IPS-NIHi11 (cell line): ENCODE results near the gene GFER.
"Not testable (repeated sequence)": the region's sequence is repeated elsewhere in the genome, so short reads cannot be mapped to it uniquely, and the experiment has no call there.

Experiments
- DNase-seq: peaks from one replicate; pipeline ENCODE4 v3.0.0; 2012; ENCODE audit warnings: mixed read lengths, low spot score

Gene GFER

DNA sequence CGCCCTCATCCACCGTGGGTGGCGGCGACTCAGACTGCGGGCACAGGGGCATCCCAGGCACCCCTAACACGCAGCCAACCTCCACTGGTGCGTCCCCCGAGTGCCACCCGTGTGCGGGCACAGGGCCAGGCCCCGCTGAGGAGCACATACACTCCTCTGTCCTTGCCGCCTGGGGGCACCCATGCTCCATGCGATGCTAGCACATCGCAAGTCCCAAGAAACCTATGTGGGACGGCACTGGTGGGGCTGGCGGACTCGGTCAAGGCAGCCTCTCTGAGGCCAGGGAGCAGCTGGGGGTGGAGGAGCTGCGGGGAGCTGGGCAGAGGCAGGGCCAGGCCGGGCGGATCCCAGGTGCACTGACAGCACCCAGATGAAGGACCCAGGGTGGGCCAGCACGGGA lies 21.7 kb downstream of the GFER start:
- DNase-seq = no peak

DNA sequence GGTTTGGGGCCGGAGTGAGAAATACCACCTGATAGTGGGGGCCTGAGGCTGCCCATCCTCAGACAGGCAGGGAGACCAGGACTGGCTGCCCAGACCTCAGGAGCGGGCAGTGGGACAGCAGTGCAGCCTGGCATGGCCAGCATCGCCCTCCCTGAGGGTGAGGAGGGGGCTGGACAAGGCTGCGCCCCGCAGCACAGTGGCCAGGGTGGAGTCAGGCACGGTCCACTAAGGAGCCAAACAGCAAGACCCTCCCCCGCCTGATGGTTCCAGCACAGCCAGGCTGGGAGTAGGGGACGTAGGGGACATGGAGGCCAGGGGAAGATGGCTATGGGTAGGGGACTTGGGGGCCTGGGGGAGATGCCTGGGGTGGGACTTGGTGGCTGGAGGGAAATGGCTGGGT lies 22.3 kb downstream of the GFER start:
- DNase-seq = no peak

DNA sequence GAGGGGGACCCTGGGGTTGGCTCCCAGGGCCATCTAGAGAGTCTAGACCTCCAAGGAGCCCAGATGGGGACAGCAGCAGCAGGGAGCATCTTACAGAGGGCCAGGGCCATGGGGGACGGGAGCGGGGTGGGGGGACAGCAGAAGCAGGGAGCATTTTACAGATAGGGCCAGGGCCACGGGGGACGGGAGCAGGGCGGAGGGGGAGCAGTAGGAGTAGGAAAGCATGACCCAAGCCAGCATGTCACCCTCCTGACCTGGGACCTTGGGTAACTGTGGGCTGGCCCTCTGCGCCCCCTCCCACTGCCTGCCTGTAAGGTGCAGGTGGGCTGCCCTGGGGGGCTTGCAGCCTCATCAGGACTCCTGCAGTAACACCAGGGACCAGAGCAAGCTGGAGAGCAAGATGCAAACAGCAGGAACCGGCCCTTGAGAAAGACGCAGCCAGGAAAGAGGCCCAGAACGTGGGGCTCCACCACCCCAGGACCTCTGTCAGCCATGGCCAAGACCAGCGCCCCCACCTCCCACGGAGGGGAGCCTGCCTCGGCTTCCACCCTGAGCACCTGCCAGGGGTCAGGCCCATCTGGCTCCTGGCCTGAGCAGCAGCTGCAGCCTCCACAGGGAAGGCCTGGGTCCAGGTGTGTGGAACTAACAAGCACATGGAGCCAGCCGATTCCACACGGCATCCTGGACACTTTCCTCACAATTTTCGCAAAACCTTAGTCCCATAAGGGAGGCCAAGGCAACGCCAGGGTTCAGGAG lies 23.3 kb downstream of the GFER start:
- no peak for DNase-seq

DNA sequence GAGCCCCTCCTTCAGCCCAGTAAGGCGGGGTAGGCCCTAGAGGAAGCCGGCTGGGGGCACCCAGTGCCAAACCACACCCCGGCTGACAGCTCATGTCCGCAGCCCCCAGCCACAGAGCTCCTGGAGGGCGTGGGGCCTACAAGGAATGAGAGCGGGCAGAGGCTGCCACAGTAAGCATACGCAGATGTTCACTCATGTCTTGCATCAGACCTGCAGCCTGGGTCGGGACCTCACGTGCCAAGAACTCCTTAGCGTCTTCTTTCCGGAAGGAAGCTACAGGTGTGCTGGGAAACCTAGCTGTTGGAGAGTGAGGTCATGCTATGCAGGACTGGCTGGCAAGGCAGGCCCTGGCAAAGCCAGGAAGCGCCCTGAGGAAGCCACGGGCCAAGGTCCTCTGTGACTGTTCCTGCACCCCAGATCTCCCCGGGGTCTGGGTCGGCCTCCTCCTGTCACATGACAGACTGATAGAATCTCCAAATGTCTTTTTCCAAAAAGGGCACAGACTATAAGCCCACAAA lies 24.1 kb downstream of the GFER start:
- no peak for DNase-seq

DNA sequence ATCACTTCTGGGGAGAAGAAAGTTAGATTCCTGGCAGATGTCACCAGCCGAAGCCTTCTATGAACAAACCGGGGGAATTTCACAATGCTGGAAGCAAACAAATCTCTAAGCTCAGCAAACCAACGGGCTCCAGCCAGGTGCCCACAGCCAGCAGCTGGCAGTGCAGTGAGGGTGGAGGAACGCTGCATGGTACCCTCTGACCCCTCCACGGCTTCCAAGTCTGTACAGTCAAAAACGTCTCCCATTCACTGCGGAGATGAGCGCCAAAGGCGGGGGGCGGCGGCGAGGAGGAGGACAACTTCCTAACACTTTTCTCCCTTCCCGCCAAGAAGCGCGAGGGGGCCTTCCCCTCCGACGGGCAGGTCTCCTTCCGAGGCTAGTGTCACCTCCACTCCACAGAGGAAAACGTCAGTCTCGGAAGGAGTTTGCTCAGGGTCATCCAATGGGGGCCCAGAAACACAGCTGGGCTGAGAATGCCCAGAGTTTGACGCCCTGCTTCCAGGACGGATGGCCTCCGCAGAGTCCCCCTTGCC lies 24.7 kb downstream of the GFER start:
- DNase-seq = no peak

DNA sequence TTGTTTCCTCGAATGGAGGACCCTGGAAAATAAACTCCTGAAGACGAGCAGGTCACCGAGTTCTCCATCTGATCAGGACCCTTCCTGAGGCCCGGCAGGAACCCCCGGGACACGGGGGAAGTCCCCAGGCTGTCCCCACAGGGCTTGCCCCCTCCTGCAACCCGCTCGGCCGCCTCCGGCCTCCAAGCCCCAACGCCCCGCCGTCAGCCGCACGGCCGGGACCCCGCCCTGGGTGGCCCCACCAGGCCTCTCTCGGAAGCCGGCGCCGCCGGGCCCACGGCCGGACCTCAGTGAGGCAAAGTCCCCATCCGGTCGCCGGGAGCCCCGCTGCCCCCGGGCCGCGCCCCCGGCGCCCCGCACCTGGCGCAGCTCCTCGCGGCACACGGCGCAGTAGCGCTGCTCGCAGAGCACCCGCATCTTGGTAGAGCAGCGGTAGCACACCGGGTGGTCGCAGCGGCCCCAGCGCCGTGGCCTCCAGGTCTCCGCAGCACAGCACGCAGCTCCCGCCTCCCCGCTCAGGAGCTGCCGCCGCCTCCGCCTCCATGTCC lies 25.2 kb downstream of the GFER start:
- DNase-seq = peak; percentile 49

DNA sequence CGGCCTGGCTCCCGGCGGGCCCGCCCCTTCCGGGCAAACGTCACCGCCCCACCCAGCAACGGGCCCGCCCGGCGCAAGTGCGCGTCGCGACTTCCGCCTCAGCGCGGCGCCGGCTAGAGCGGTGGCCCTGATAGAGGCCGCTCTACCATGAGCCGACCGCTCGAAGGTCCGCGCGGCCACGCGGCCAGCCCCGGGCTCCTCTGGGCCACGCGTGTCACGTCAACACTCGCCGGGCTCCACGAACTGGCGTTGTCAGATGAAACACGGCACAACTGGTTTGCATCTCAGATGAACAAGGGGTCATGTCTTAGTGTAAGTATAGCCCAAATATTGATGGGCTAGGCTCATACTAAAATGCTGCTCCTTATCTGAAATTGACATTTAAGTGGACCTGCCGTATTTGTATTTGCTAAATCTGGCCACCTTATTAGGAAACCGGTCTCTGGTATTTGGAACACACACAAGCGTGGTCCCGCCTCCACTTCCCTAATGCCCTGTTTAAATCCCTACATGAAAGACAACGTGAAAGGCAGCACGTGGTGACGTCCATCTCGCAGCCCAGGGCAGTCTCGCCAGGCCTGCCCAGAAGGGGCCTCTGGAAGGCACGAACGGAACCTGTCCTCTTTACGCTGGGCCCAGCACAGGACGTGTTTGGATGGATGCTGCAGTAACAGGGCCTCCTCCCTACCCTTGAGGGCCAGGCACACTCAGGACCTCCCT lies 26.0 kb downstream of the GFER start, which contains the start of gene ZNF598:
Gene ZNF598, minus strand, starts transcription at position 31 of the 720 bp plus-strand sequence.
- peak; percentile 98 for DNase-seq

DNA sequence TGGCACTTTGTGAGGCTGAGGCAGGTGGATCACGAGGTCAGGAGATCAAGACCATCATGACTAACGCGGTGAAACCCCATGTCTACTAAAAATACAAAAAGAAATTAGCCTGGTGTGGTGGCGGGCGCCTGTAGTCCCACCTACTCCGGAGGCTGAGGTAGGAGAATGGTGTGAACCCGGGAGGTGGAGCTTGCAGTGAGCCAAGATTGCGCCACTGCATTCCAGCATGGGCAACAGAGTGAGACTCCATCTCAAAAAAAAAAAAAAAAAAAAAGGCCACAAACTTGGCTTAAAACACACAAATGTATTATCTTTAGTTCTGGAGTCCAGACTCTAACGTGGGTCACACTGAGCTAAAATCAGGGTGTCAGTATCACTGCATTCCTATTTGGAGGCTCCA lies 27.7 kb downstream of the GFER start:
- not testable (repeated sequence) for DNase-seq

DNA sequence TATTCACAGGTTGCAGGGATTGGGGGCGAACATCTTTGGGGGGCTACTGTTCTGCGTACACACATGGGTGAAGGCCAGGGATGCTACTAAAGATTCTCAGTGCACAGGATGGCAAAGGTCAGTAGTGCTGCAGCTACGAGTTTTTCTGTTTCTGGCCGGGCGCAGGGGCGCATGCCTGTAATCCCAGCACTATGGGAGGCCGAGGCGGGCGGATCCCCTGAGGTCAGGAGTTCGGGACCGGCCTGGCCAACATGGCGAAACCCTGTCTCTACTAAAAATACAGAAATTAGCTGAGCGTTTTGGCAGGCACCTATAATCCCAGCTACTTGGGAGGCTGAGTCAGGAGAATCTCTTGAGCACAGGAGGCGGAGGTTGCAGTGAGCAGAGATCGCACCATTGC lies 29.5 kb downstream of the GFER start:
- no peak for DNase-seq

DNA sequence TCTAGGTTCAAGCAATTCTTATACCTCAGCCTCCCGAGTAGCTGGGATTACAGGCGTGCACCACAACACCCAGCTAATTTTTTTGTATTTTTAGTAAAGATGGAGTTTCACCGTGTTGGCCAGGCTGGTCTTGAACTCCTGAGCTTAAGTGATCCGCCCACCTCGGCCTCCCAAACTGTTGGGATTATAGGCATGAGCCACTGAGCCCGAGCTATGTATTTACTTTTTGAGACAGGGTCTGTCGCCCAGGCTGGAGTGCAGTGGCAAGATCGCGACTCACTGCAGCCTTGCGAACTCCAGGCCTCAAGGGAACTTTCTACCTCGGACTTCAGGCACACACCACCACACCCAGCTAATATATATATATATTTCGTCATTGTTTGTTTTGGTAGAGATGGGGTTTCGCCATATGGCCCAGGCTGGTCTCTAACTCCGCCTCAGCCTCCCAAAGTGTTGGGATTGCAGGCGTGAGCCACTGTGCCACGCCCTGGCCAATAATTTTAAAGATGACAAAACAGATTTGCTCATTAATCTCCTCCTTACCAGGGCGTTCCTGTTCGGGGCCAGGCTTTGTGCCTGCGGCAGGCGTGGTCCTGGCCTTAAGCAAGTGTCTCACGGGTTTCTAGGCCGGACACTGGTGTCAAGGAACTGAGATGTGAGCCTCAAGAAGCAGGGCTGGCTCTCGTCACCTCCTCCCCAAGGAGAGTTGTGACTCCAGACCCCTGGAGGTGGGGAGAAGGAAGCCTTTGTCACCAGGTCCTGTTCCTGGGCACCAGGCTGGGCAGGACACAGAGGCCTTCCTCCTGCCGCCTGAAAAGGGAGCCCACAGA lies 31.3 kb downstream of the GFER start:
- no peak for DNase-seq

DNA sequence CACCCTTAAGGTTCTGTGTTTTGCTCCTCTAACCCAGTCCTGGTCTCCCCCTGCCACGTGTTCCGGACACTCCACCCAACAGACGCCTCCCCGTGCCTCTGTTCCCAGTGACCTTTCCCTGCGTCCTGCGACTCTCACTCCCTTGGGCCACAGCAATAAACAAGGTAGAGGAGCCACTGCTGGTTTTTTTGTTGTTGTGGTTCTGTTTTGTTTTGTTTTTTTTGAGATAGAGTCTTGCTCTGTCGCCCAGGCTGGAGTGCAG lies 31.9 kb downstream of the GFER start:
- DNase-seq = no peak

DNA sequence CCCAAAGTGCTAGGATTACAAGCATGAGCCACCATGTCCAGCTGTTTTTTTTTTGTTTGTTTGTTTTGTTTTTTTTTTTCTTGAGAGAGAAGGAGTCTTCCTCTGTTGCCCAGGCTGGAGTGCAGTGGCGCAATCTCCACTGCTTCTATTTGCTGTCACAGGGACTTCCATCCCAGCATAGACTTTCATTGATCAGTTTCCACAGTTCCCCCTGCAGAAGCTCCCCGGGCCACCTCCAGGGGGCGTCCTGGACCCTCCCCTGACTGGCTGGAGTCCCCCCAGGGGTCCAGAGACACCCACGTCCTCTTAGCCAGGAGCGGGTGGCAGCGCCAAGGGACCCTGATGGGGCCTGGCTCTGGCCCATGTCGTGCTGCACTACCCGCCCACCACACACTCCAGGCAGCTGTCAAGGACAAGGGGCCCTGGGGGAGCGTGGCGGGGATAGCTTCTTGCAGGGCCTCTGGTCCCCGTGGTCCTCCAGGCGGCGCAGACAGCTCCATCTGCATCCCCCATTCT lies 32.5 kb downstream of the GFER start:
- DNase-seq = peak; percentile 50

DNA sequence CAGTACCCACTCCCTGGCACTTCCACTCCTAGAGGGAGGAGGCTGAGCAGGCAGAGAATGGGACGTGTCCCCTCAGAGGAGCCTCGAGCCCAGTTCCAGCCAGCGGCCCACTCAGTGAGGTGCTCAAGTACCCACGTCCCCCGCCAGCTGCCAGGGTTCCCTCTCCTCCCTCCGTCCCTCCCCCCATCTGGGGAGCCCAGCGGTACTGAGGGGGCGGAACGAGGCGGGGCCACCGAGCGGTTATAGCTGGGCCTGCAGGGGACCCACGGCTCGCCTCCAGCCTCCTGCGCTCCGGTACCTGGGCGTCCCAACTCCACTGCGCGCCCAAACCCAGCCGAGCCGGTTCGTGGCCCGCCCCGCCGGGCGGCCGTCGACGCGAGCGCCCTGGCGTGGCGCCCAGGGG lies 35.5 kb downstream of the GFER start, which contains the start of gene NPW:
Gene NPW, plus strand, starts transcription at position 268 of the 403 bp plus-strand sequence.
- peak; percentile 52 for DNase-seq

DNA sequence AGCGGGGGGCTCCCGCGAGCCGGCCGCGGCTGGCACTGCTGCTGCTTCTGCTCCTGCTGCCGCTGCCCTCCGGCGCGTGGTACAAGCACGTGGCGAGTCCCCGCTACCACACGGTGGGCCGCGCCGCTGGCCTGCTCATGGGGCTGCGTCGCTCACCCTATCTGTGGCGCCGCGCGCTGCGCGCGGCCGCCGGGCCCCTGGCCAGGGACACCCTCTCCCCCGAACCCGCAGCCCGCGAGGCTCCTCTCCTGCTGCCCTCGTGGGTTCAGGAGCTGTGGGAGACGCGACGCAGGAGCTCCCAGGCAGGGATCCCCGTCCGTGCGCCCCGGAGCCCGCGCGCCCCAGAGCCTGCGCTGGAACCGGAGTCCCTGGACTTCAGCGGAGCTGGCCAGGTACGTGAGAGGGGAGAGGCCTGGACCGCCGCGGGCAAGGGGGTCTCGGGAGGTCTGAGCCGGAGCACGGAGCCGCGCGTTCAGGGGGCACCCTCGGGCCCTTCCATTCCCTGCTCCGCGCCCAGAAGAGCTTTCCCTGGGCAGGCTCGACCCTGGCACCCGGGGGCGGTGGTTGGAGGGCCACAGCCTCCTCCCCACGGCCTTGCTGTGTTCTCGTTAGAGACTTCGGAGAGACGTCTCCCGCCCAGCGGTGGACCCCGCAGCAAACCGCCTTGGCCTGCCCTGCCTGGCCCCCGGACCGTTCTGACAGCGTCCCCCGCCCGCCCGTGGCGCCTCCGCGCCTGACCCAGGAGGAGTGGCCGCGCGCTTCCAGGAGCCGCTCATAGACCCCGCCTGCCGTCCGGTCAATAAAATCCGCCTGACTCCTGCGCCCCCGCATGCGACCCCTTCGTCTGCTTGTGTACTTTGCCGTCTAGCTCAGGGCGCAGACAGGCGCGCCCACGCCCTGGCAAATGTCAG lies 36.2 kb downstream of the GFER start:
- DNase-seq = no peak

DNA sequence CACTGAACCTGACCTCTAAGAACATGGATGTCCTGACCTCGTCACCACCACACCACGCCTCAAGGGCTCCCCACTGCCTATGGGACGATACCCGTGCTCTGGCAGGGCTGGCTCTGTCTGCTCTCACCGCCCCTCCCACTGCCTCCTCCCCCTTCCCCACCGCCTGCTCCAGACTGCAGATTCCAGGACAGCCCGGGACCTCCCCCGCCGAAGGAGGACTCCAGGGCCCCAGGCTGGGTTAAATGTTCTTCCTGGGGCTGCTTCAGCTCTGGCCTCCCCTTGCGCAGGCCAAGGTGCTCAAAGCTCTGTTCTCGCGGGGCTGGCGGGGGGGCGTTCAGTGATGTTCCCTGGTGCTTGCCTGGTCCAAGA lies 38.7 kb downstream of the GFER start:
- peak; percentile 77 for DNase-seq

DNA sequence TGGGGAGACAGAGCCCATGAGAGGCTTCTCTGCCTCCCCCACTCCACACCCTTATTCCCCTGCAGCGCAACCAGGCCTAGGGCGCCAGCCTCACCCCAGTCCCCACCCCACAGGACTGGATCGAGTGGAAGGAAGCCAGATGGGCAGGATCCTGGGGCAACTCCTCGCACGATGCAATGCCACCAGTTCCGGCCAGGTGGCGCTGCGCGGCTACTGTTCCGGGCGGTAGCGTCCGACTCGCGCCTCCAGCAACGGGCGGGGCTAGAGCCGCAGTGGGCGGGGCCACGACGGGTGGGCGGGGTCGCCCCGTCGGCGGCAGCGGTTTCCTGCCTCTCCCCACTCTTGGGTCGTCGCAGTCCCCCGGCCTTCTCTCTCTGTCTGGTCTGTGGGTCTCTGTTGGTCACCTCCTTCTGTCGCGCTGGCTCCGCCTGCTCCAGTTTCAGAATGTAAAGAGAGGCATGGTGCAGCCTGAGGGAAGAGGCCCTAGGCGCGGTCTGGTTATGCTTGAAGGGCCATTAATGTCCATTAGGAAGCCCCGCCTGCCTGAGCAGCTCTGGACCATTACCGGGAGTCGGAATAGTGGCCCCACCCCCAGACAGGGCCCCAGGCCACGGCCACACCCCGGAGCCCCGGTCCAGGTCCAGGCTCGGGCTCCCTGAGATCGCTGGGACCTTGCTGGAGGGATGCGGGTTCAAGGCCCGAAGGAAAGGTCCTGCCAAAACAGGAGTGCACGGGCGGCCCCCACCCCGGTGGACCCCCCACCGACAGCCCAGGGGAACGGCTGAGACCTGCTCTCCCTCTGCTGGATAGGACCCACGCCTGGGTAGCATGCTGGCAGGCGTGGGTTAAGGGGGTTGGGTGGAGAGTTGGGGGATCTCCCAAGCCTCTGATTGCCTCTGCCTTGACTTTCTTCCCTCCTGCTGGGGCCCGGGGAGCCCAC lies 39.4 kb downstream of the GFER start:
- peak; percentile 97 for DNase-seq

DNA sequence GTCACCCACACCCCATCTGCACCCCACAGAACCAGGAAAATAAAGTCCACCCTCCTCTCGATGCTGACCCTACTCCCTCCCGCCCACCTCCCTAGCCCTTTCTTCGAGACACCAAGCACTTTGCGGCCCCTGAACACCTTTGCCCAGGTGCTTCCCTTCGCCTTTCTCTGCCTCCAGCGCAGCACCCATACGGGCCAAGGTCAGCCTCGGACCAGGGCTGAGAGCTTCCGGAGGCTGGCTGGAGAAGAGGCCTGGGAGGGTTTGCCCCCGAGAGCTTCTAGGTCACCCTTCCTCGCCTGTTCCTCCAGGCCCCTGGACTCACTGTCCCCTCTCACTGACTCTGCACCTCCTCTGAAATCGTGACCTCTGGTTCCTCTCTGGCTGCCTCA lies 40.0 kb downstream of the GFER start:
- DNase-seq = no peak

DNA sequence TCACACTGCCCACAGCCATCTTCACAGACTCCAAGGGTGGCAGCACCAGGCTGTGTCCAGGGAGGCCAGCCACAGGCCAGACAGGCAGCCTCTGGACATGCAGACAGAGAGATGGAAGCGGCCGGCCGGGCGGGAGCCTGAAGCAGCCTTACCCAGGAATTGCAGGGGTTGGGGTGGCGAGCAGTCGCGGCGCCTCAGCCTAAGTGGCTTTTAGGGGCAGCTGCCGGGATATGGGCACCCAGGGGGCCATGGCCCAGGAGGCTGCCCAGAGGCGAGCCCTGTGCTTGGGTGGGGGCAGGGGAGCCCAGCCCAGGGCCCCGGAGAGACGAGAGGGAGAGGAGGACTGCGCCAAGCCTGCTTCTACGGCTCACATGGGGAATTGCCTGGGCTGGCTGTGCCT lies 41.3 kb downstream of the GFER start:
- DNase-seq = no peak

DNA sequence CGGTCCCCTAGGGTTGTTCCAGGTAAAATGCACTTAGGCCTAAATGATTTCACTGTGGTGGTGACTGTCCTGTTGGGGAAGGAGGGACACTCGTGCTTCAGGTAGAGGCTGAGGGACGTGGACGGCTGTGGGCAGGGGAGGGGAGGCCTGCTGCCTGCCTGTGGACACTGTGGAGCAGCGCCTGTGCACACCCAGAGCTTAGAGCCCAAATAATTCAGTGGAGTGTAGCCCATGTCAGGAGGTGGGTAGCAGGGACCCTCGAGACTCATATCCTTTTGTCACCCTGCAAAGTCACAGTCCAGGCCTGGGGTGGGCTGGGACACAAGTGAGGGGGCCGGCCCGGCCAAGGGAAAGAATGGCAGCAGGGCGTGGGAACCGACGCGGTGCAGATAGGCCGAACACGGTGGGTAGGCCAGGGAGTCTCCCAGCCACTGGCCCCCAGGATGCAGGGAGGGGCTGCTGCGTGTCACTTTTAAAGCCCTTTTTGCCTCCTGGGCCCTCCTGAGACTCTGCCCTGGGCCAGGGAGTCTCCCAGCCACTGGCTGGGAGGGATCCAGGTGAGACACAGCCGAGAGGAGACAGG lies 42.0 kb downstream of the GFER start:
- no peak for DNase-seq
